Ovary (tissue), 3 donors: ENCODE results near the gene STX1A.

Experiments used
- EP300 ChIP-seq: sonication (generic); formaldehyde crosslinking; IDR thresholded peaks from one replicate; pipeline ENCODE4 v1.6.1; 2017; ENCODE audit warnings: antibody characterized with exemption
- POLR2A ChIP-seq: fragments of 450-650 bp; IDR thresholded peaks from one replicate; pipeline ENCODE4 v1.6.1; 2017; ENCODE audit warnings: antibody characterized with exemption, mild to moderate bottlenecking, moderate library complexity
- TF ChIP-seq, protein P1 (sequence below), 3 donors: fragments of 450-650 bp in 2 of 3; fragments of 200-600 bp in 1 of 3; IDR thresholded peaks; one replicate each; pipeline versions ENCODE4 v1.5.1 to v1.8.0; 2016 to 2022; ENCODE audit warnings: antibody characterized with exemption in 3 of 3, mild to moderate bottlenecking in 1 of 3
- donor health status: DM: no; HTN: no; CAD: no.

DNA sequence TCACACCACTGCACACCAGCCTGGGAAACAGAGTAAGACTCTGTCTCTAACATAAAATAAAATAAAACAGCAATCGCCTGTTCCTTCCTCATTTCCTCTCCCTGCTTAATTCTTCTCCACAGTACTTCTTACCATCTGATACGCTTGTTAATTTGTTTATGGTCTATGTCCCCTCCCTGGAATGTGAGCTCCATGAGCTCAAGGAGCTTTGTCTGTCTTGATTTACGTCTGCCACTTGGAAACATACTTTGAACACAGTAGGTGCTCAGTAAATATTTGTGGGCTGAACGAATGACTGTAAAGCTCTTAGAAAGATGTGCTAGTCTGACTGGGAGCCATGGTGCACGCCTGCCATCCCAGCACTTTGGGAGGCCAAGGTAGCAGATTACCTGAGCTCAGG lies 9.1 kb upstream of the STX1A start:
- no peak for TF ChIP-seq POLR2A
- TF ChIP-seq, protein P1, sequence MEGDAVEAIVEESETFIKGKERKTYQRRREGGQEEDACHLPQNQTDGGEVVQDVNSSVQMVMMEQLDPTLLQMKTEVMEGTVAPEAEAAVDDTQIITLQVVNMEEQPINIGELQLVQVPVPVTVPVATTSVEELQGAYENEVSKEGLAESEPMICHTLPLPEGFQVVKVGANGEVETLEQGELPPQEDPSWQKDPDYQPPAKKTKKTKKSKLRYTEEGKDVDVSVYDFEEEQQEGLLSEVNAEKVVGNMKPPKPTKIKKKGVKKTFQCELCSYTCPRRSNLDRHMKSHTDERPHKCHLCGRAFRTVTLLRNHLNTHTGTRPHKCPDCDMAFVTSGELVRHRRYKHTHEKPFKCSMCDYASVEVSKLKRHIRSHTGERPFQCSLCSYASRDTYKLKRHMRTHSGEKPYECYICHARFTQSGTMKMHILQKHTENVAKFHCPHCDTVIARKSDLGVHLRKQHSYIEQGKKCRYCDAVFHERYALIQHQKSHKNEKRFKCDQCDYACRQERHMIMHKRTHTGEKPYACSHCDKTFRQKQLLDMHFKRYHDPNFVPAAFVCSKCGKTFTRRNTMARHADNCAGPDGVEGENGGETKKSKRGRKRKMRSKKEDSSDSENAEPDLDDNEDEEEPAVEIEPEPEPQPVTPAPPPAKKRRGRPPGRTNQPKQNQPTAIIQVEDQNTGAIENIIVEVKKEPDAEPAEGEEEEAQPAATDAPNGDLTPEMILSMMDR (IDR thresholded peaks at IDR 0.05), result no peak
- no peak for TF ChIP-seq EP300
